Left cardiac atrium (tissue), 4 donors: ENCODE results near the gene FOXO1. TPM values are rescaled to one million over a fixed set of nuclear protein-coding genes. Genes with fewer than 3 reads are reported as not detected.

Experiments
- ATAC-seq, 2 donors: fragments of 200-7000 bp; cut with Tn5 transposase; one replicate each; pipeline ENCODE4 v1.9.1; 2020; ENCODE audit warnings: mild to moderate bottlenecking in 2 of 2, moderate library complexity in 2 of 2
- DNase-seq: peaks from one replicate; pipeline ENCODE4 v3.0.0-alpha.2; 2020
- intact Hi-C, 2 donors: fragments of 100-400 bp; cut with DNase I; formaldehyde crosslinking; loops; one replicate each; pipeline versions ENCODE4 v1.14.1 to v1.15.1; 2022 to 2023
- total RNA-seq, 2 donors: library from RNA; stranded (reverse); fragmentation: NEBNext Ultra II Directional; extraction: Animal tissue kit (Norgen Biotek cat#: 25700); gene quantifications; one replicate each; pipeline ENCODE4 v1.2.1, GENCODE V29; 2021
- donor health status: DM: no; HTN: yes; CAD: no.
- donor health status: DM: no; HTN: yes; CAD: no; lungs with severe emphysema.
- donor health status: DM: yes; HTN: yes; CAD: no.
- donor health status: Dilated cardiomyopathy.

Gene FOXO1
- total RNA-seq, 2 donors from 2014 or later = 22.9 to 31.5 TPM

DNA sequence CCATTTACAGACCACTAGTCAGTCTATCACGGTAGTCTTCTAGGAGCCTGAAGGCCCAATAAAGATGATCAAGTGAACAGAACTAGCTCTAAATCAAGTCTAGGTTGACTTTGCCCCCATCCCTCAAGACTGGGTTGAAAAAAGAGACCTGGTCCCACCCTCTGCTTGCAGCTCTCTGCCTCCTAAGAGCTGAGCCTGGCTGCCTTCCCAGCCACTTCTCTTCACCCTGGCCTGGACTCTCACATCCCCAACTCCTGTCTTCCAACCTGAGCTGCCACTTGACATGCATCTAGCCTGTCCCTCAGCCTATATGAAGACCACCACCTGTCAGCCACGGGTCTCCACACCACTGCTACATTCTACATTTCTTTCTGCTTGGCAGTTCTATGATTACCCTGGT is 99.6 kb downstream of the FOXO1 start:
- intact Hi-C loops = loop anchor here in 1 of 2 donors (10.0 kb wide), 1 partner anchor 98 kb away; the partner anchor contains the start of gene FOXO1
- ATAC-seq (no peak), DNase-seq (no peak)

DNA sequence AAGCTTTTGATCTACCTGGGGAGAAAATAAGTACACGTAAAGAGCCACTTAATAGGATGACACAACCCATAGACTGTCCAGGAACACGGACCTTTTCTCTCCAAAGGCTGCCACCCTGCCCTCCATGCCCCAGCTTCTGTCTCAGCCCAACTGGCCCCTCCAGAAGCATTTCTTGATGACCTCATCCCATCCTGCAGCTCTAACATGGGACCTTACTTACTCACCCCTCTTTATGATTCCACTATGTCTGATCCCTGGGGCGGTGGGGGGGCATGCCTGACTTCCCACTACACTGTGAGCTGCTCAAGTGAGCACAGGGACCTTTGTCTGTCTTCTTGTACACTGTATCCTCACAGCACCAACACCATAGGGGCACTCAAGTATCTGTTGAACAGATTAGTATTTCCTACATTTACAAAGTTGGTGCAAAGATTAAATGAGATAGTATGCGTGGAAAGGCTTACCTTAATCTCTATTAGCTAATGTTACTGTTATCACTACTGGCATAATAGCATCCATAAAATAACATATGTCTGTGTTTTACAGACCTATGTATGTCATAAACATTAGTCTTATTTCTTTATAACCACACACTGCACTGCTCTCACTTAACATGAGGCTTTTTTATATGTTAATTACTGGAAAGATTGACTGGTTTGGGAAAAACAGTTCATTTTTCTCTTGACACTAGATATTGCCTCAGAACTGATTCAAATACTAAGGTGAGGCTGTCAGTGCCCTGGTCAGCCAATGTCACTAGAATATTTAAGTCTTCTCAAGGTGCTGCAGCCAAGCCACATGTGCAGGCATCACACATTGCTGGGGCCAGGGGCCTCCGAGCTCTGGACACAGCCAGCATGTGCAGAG is 100.9 kb downstream of the FOXO1 start:
- intact Hi-C loops = loop anchor here in 1 of 2 donors (10.0 kb wide), 1 partner anchor 99 kb away; the partner anchor contains the start of gene FOXO1
- ATAC-seq (no peak), DNase-seq (no peak)

DNA sequence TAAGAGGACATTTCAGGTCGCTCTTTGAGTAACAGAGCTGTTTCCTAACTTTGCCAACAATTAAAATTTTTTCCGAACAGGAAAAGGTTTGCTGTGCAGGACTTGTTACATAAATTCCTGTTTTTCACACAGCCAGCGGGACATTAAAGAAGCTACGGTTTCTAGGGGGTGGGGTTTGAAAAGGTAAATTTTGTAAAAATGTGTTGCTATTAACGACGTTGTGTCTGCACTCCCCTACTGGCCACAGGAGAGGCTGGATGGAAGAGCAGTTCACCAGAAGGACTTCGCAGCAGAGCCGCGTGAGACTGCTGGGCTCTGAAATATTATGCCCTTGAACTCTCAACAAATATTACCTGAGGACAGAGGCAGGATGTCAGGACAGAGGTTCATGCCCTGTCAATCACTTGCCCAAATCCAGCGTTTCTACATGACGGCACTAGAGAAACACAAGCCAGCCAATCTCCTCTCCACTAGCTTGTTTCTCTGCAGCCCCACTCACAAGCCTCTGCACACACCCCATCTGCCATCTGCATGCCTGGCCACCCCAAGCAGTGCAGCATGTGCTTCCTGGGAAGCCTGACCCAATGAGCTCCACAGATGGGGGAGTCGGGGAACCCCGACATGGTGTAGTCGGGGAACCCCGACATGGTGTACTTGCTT is 102.0 kb downstream of the FOXO1 start:
- intact Hi-C loops = loop anchor here in 1 of 2 donors (10.0 kb wide), 1 partner anchor 100 kb away; the partner anchor contains the start of gene FOXO1
- ATAC-seq = peak; percentile 28 to 31
- DNase-seq = no peak

DNA sequence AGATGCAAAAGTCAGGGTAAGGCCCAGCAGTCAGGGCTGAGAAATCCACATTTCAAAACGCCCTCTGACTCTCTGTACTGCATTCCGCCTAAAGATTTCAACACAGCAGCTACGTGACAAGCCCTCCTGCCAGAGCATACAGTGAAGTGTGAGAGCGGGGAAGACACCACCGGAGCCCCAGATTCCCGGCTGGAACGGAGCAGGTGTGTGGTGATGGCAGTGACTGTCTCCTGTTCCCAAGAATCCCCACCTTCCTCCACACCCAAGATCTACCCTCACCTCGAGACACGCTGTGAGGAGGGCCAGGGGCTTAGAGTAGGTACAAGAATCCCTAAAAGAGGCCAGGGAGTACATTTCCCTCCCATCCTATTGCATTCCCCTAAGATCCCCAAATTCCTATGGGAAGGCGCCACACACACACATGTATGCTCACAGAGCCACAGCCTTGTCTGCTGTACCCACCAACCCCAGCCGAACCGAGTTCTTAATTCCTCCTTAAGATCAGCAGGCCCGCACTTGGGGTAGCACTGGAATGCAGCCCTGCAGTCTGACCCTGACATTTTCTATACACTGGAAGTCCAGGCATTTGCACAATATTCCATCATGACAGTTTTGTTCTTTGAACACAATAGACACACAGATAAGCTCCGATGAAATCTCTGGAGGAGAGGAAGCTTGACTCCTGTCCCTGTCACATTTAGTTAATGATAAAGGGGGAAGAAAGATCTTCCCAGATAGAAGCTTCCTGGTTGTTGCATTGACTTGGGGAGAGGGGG is 102.9 kb downstream of the FOXO1 start:
- peak; percentile 35 for DNase-seq
- peak; percentile 44 to 74 for ATAC-seq
- intact Hi-C loops = loop anchor here in 1 of 2 donors (10.0 kb wide), 1 partner anchor 101 kb away; the partner anchor contains the start of gene FOXO1

DNA sequence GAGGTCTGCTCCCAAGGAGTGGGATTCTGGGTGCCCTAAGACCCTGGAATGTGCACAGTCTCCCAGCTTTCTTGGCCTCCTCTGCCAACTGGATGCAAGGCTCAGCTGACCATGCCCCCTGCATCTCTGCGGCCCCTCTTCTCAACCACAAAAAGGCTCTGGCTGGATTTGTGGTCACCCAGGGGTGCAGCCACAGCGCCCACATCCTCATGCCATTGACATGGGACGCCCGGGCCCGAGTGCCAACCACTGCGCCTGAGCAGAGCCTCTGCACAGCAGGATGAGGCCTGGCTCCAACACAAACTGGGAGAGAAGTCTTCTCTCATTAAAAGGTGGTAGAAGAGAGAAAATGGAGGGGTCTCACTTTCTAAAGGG is 103.5 kb downstream of the FOXO1 start:
- ATAC-seq (peak in 1 of 2 donors; percentile 9), DNase-seq (no peak)
- intact Hi-C loops = loop anchor here in 1 of 2 donors (10.0 kb wide), 1 partner anchor 102 kb away; the partner anchor contains the start of gene FOXO1

DNA sequence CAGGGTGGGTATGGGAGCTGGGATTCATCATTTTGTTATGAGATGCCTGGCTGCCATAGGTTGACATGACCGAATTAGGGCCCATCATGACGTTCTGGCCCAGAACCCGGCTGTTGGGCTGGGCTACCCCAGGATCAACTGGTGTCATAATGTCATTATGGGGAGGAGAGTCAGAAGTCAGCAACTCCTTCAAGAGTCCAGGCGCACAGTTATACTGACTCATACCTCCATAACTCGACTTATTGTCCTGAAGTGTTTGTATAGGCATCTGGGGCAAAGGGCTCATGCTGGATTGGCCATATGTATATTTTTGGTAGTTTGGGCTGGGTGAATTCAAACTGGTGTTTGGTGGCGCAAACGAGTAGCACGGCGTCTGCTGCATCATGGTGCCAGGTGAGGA is 106.5 kb downstream of the FOXO1 start:
- intact Hi-C loops = loop anchor here in 1 of 2 donors (10.0 kb wide), 1 partner anchor 105 kb away; the partner anchor contains the start of gene FOXO1
- DNase-seq (no peak), ATAC-seq (no peak)

DNA sequence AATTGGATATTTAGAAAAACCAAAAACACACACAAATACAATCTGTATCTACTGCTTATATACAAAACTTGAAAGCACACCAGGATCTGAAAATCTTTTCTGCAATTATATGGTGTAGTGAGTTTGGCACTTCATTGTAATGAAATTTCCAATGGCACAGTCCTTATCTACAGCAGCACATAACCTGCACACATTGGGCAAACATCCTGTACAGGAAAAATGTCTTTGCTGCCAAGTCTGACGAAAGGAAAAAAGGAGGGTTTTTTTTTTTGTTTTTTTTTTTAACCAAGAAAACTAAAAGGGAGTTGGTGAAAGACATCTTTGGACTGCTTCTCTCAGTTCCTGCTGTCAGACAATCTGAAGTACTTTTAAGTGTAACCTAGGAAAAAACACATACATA is 107.8 kb downstream of the FOXO1 start:
- no peak for DNase-seq
- intact Hi-C loops = no loop called here
- ATAC-seq = peak; percentile 34 to 35

DNA sequence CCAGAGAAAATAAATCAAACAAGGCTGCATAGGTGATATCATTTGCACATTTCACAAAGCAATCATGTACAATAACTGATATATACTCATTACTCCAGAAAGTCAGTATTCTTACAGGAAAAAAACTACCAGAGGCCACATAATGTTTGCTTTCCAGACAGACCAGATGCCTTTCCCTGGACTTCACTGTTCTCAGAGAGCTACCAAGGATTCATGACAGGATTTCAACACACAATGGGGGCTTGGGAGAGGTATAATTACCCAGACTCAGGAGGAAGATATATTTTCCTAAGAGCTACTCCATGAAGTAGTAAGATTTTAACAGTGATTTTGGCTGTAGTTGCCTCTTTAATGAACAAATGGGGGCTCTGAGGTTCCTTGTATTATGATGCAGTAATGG is 110.0 kb downstream of the FOXO1 start:
- DNase-seq (no peak), ATAC-seq (no peak)
- intact Hi-C loops = no loop called here

DNA sequence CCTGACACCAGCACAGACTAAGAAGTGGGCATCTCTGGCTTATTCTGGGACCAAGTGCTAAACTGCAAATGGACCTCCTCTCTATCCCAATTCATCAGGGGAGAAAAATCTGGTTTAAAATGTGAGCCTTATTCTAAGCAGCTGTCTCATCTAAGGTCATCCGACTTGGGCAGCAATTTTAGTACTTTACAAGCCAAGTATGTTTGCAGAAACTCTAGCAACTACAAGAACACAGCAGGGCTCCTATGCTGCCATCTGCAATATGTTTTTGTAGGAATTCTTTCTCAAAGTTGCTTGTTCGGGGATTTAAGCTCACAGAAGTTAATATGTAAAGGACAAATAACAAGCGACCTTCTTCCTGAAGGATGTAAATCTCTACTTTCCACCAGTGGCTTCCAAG is 113.1 kb downstream of the FOXO1 start:
- intact Hi-C loops = no loop called here
- ATAC-seq (no peak), DNase-seq (no peak)

DNA sequence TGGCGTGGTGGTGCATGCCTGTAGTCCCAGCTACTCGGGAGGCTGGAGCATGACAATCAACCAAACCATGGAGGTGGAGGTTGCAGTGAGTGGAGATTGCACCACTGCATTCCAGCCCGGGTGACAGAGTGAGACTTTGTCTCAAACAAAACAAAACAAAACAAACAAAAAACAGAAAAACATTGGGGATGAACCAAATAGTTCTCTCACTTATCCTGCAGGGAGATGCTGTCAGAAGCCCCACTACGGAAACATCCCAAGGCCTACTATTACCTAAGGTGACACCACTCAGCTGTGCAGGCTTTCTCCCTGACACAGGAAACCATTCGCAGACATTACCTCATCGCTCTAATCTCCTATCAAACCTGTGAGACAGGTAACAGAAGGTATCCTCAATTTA is 113.5 kb downstream of the FOXO1 start:
- DNase-seq (no peak), ATAC-seq (no peak)
- intact Hi-C loops = no loop called here

DNA sequence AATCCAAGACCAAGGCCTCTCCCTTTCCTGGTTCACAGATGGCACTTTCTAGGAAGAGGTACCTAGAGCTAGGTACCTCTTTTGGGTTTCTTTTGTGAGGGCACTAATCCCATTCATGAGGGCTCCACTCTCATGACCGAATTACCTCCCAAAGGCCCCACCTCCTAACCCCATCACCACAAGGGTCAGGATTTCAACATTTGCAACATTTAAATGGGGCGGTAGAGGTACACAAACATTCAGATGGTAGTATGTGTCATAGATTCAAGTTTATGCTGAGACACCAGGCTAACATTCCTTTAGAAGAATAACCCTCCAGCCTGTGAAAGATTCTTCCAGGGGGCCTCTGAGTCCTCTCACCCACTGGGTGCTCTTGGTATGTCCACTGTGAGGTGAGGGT is 116.3 kb downstream of the FOXO1 start:
- intact Hi-C loops = no loop called here
- ATAC-seq (no peak), DNase-seq (no peak)

DNA sequence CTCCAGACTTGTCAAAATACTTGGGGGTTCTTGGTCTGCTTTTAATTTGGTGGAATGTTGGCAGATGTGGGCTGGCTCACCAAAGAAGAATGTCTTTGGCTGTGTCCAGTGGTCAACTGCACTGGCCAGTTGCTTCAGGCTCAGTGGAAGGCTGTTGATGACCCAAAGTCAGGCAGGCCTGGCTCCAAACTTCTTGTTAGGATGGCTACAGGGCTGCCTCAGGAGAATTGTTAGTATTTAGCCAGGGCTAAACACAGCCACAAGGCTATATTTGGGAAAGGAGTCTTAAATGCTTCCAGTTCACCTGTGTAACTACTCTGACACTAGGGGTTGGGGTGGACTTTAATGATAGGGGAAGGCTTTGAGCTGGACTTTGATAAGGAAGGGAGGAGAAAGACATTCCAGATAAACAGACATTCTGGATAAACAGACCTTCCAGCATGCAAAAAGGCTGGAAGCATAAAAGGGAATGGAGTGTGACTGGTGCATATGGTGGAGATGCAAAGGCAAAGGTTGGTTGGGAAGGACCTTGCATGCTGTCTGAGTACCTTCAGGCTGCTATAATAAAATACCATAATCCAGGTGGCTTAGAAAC is 116.8 kb downstream of the FOXO1 start:
- ATAC-seq (peak; percentile 73 to 76), DNase-seq (no peak)
- intact Hi-C loops = no loop called here

DNA sequence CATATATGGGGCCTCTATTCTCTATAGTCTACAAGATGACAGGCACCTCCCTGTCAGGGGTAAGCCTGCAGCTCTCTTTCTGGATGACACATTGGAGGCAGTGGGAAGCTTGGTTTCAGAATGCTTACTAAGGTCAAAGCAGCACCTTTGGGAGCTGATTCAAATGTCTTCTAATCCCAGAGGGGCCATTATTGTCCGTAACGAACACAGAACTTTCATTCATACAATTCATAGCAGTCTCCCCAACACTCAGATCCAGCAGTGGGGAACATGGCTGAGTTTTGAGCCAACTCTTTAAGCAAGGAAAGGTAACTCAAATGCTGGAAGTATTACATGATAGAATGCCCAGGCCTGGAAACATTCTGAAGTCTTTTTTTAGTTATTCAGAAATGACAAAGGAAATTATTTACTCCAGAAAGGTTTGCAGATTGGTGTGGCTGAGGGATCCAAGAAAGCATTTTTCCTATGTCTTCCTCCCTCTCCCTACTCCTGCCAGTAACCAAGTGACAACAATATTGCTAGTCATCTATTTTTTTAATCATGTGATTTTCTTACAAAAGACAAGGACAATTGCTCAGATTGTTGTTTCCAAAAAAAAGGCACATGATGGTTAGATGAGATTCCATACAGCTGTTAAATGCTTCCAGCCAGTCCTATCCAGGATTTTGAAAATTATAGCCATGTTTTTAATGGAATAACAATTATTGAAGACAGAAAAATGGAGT is 118.7 kb downstream of the FOXO1 start:
- intact Hi-C loops = no loop called here
- DNase-seq (no peak), ATAC-seq (no peak)

DNA sequence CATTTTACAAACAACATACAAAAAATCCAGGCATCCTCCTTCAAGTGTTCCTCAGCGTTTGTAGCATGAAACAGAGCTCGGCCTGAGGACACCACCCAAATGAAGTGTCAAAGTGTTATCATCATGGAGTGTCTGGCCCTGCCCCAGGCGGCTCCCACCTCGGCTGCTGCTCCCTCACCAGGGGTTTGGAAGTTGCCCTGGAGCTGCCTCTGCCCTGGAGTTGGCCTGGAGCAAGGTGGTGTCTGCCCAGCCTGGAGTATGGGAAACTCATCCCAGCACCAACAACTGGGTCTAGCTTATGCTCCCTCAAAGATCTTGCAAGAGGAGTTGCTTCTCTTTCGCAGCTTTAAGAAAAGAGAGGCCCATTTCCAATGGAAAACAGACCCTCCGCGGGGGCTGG is 120.4 kb downstream of the FOXO1 start:
- intact Hi-C loops = no loop called here
- ATAC-seq = no peak
- DNase-seq = no peak

DNA sequence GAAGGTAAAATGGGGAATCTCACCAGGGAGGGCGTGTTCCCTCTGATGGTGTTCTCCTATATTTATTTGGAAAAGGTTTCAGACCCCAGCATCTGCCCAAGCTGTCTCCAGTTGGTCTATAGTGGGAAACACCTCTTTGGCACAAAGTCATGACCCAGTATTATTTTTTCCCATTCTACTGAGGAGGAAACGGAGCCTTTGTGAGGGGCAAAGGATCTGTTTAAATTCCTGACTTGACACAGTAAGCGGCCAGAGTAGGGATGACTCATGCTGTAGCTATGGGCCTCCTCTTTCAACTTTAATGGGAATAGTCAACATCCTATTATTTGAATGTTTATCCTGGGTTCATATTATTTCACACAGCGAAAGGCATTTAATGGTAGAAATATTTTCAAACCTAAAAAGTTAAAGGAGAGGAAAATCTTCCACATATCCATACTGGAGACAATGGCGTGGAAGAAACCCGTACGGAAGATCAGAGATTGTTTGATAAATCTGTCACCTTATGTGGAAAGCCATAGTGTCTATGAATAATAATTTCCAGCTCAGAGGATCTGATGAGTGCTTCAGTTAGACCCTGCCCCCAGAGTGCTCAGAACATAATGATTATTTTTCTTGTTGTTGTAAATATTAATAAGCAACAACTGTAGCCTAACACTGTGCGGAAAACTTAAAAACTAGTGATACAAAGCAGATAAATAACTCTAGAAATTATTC is 126.0 kb downstream of the FOXO1 start:
- DNase-seq = no peak
- ATAC-seq = peak; percentile 52 to 88
- intact Hi-C loops = no loop called here

DNA sequence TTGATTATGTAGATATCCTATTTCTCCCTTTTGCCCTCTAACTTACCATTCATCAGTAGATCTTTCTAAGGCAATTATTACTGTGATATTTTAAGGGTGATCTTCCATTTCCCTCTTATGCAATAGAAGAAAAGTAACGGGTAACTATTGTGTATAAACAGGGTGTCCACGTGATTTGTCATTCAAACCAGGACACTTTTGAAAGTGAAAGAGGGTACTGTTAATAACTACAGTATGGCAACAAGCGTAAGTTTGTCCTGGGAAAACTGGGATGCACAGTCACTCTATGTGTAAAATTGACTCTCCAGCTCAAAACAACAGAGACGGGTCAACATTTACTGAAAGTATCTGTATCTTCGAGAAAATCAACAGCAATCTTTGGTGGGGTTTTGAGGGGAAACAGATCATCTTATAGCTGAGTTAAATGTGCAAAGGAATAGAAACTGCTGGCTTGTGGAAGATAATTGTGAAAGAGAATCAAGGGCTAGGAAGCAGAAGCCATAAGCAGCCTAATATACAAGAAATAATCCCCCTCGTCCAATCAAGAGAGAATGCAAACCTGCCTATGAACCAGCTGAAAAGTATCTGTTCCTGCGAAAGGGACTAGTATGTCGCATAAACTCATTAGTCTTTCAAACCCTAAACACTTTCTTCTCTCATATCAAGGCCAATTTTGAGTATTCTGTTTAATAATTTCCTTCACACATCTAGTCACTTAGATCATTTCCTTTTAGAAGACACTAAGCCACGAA is 126.7 kb downstream of the FOXO1 start:
- intact Hi-C loops = no loop called here
- no peak for DNase-seq
- peak in 1 of 2 donors; percentile 15 for ATAC-seq
